SK-N-SH treated with all-trans-retinoic acid at 6 μM for 48 hours (cell line): ENCODE data around the gene METTL17.
"Not testable (repeated sequence)": the region's sequence is repeated elsewhere in the genome, so short reads cannot be mapped to it uniquely, and the experiment has no call there.

Experiments
- ATAC-seq: fragments of 200-7000 bp; cut with Tn5 transposase; 3 replicates; pipeline ENCODE4 v1.9.1; 2020; ENCODE audit warnings: mild to moderate bottlenecking, moderate library complexity
- ARNTL ChIP-seq: fragments of 450-650 bp; formaldehyde crosslinking; IDR thresholded peaks from 2 replicates; pipeline ENCODE4 v1.5.0; 2020; ENCODE audit warnings: low read depth, mild to moderate bottlenecking, moderate library complexity, borderline replicate concordance
- BACH2 ChIP-seq: fragments of 250-450 bp; sonication (Bioruptor Pico); IDR thresholded peaks from 2 replicates; pipeline ENCODE4 v1.9.0; 2021; ENCODE audit warnings: mild to moderate bottlenecking, borderline replicate concordance
- CREB5 ChIP-seq: fragments of 250-450 bp; sonication (Bioruptor Pico); IDR thresholded peaks from 2 replicates; pipeline ENCODE4 v1.5.1; 2020; ENCODE audit warnings: low read depth, mild to moderate bottlenecking, moderate library complexity
- CSDC2 ChIP-seq: fragments of 250-450 bp; sonication (Bioruptor Pico); IDR thresholded peaks from 2 replicates; pipeline ENCODE4 v1.5.0; 2020; ENCODE audit warnings: mild to moderate bottlenecking, moderate library complexity
- ESRRG ChIP-seq: fragments of 250-450 bp; sonication (Bioruptor Pico); IDR thresholded peaks from 2 replicates; pipeline ENCODE4 v1.6.1; 2021; ENCODE audit warnings: mild to moderate bottlenecking
- GLIS3 ChIP-seq: fragments of 250-450 bp; sonication (Bioruptor Pico); IDR thresholded peaks from 2 replicates; pipeline ENCODE4 v1.5.0; 2020; ENCODE audit warnings: mild to moderate bottlenecking, moderate library complexity
- ISL1 ChIP-seq: fragments of 250-450 bp; sonication (Bioruptor Pico); IDR thresholded peaks from 2 replicates; pipeline ENCODE4 v2.1.2; 2022; ENCODE audit warnings: mild to moderate bottlenecking, moderate library complexity
- OSR1 ChIP-seq: fragments of 250-450 bp; sonication (Bioruptor Pico); IDR thresholded peaks from 2 replicates; pipeline ENCODE4 v1.8.0; 2022; ENCODE audit warnings: moderate library complexity, mild to moderate bottlenecking, inconsistent platforms
- PATZ1 ChIP-seq: fragments of 250-450 bp; sonication (Bioruptor Pico); IDR thresholded peaks from 2 replicates; pipeline ENCODE4 v1.8.0; 2020; ENCODE audit warnings: mild to moderate bottlenecking, moderate library complexity, borderline replicate concordance
- POU6F1 ChIP-seq: fragments of 250-450 bp; sonication (Bioruptor Pico); IDR thresholded peaks from 2 replicates; pipeline ENCODE4 v1.8.0; 2021; ENCODE audit warnings: low read depth, mild to moderate bottlenecking, moderate library complexity, borderline replicate concordance
- PPARA ChIP-seq: fragments of 250-450 bp; sonication (Bioruptor Pico); IDR thresholded peaks from 2 replicates; pipeline ENCODE4 v1.5.0; 2020; ENCODE audit warnings: mild to moderate bottlenecking, borderline replicate concordance
- RARB ChIP-seq: fragments of 250-450 bp; sonication (Bioruptor Pico); IDR thresholded peaks from 2 replicates; pipeline ENCODE4 v1.8.0; 2021; ENCODE audit warnings: mild to moderate bottlenecking, moderate library complexity
- SNAI2 ChIP-seq: fragments of 250-450 bp; sonication (Bioruptor Pico); IDR thresholded peaks from 2 replicates; pipeline ENCODE4 v1.5.0; 2020; ENCODE audit warnings: mild to moderate bottlenecking, moderate library complexity
- TCF4 ChIP-seq: fragments of 250-450 bp; sonication (Bioruptor Pico); IDR thresholded peaks from 2 replicates; pipeline ENCODE4 v1.8.0; 2021; ENCODE audit warnings: mild to moderate bottlenecking, moderate library complexity, borderline replicate concordance
- TOX ChIP-seq: fragments of 250-450 bp; sonication (Bioruptor Pico); IDR thresholded peaks from 2 replicates; pipeline ENCODE4 v1.8.0; 2021; ENCODE audit warnings: mild to moderate bottlenecking, moderate library complexity, borderline replicate concordance
- TSHZ2 ChIP-seq: fragments of 250-450 bp; sonication (Bioruptor Pico); IDR thresholded peaks from 2 replicates; pipeline ENCODE4 v1.5.0; 2020; ENCODE audit warnings: mild to moderate bottlenecking, moderate library complexity
- ZC3H10 ChIP-seq: fragments of 250-450 bp; sonication (Bioruptor Pico); IDR thresholded peaks from 2 replicates; pipeline ENCODE4 v1.5.1; 2021; ENCODE audit warnings: mild to moderate bottlenecking, moderate library complexity
- ZFP3 ChIP-seq: fragments of 250-450 bp; sonication (Bioruptor Pico); IDR thresholded peaks from 2 replicates; pipeline ENCODE4 v1.5.0; 2020; ENCODE audit warnings: mild to moderate bottlenecking, moderate library complexity
- ZFP30 ChIP-seq: fragments of 450-650 bp; formaldehyde crosslinking; IDR thresholded peaks from 2 replicates; pipeline ENCODE4 v1.5.0; 2022; ENCODE audit warnings: mild to moderate bottlenecking, moderate library complexity
- ZNF565 ChIP-seq: fragments of 450-650 bp; formaldehyde crosslinking; conservative IDR thresholded peaks from 2 replicates; pipeline ENCODE4 v1.5.0; 2020; ENCODE audit warnings: low read depth, mild to moderate bottlenecking, moderate library complexity
- ZNF70 ChIP-seq: fragments of 450-650 bp; formaldehyde crosslinking; IDR thresholded peaks from 2 replicates; pipeline ENCODE4 v1.5.0; 2020; ENCODE audit warnings: mild to moderate bottlenecking, moderate library complexity
- ZNF8 ChIP-seq: fragments of 450-650 bp; formaldehyde crosslinking; IDR thresholded peaks from 2 replicates; pipeline ENCODE4 v1.5.0; 2020; ENCODE audit warnings: mild to moderate bottlenecking, moderate library complexity

METTL17 gene

DNA sequence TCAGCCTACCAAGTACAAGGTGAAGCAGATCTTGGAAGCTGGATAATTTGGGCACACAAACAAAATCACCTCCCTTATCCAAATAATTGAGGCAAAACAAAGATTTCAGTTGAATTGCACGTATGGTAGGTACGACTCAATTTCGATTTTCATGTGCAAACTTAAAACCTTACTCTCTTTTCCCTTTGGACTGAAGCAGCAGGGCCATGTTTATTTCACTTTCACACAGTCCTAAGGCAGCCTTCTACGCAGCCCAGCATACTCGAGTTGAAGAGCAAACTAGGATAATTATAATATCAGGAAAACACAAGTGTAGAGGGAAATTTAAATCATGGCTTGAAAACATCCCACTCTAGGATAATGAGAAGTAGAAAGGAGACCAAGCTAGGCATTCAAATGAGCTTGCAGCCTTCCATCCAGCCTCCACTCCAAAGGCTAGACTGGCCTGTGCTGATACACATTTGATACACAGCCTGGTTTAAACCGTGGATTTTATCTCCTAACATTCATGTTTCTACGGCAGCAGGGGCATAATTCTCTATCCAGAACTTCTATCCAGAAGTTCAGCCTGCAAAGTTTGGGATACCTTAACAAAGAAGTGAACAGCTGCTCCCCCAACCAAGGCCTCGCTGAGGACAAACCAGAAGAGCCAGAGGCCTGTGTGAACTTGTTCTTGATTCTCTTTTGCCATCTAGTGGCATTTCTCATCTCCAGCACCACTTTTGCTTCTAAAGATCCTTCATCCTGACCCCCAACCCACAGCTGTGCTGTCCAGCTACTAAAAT is 50.0 kb downstream of the METTL17 start (continued):
- TF ChIP-seq CREB5 (CRISPR knock-in tag) (no peak), ESRRG (CRISPR knock-in tag) (no peak), ZFP30 (CRISPR knock-in tag) (no peak), ARNTL (no peak)

- no peak; the same call in 2 of the 3 replicates for ATAC-seq
- TF ChIP-seq CREB5 (CRISPR knock-in tag) (no peak), BACH2 (CRISPR knock-in tag) (no peak), POU6F1 (no peak), ZFP30 (CRISPR knock-in tag) (no peak), ZNF70 (no peak), ISL1 (CRISPR knock-in tag) (no peak), TCF4 (CRISPR knock-in tag) (no peak), RARB (CRISPR knock-in tag) (no peak), ZC3H10 (CRISPR knock-in tag) (no peak), CSDC2 (CRISPR knock-in tag) (no peak), ESRRG (CRISPR knock-in tag) (no peak), PPARA (no peak), ZFP3 (no peak), OSR1 (CRISPR knock-in tag) (no peak), ZNF565 (no peak)
- TF ChIP-seq, all 23 proteins: peak for 0
Measured at GRCh38 chr14:21040370-21040925, 50.7 kb downstream of the METTL17 start.

DNA sequence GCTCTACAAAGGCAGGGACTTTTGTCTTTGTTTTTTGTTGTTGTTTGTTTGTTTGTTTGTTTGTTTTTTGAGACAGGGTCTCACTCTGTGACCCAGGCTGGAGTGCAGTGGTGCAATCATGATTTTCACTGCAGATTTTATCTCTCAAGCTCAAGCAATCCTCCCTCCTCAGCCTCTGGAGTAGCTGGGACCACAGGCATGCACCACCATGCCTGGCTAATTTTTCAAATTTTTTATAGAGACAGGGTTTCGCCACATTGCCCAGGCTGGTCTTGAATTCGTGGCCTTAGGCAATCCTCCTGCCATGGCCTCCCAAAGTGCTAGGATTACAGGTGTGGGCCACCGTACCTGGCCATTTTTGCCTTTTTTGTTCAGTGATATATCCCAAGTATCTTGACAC is 51.2 kb downstream of the METTL17 start:
- ATAC-seq = not testable (repeated sequence)

DNA sequence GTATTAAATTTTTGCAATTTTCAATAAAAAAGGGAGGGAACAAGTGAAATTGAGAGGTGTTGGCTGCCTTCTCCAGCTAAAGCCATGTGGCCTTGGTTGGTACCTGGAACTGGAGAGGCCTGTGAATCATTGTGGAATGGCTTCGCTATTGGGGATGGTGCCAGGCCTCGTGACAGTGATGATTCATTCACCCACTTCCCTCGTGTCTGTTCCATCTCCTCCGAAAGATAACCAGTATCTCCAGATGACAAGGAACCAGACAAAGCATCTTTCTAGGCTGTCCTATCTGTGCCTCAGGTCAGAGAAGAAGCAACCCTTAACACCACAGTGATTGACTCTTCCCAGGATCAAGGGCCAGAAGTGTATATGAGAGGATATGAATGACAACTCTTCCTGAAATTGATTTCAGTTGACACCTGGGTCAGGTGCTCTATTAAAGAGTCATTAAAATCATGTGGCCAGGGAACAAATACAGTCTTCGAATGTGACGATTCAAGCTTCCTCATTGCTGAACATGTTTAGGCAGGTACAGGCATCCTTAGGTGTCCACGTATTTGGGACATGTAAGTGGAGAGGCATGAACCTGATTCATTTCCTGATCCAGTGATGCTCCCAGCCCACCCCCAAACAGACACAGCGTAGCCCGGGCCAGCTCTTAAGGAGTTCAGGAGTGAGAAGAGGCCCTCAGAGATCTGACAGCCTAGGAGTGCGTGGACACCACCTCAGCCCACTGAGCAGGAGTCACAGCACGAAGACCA is 52.1 kb downstream of the METTL17 start, which contains the start of gene RNASE7:
Gene RNASE7, plus strand, starts transcription at position 687 of the 758 bp plus-strand sequence. CDS start 631 bp downstream, outside the sequence.
- peak; percentile 25 for ATAC-seq
- TF ChIP-seq CREB5 (CRISPR knock-in tag) (no peak), ZFP30 (CRISPR knock-in tag) (no peak), TCF4 (CRISPR knock-in tag) (no peak), ARNTL (no peak), TOX (CRISPR knock-in tag) (no peak), PPARA (no peak), SNAI2 (CRISPR knock-in tag) (no peak), ZFP3 (no peak), GLIS3 (CRISPR knock-in tag) (no peak), RARB (CRISPR knock-in tag) (no peak), PATZ1 (CRISPR knock-in tag) (no peak), TSHZ2 (CRISPR knock-in tag) (no peak), ZNF8 (CRISPR knock-in tag) (no peak)
